NB4 (cell line): ENCODE results near the gene SLC38A5.

Experiments
- POLR2A ChIP-seq: IDR thresholded peaks from 2 replicates; pipeline ENCODE4 v1.6.1; 2011; ENCODE audit warnings: mild to moderate bottlenecking; ENCODE audit not compliant: insufficient read length; ENCODE audit errors: extremely low read depth
- TF ChIP-seq, protein P1 (sequence below): IDR thresholded peaks from one replicate; pipeline ENCODE4 v1.5.1; 2012; ENCODE audit warnings: low read depth, low read length
- TF ChIP-seq, protein P2 (sequence below): IDR thresholded peaks from 2 replicates; pipeline ENCODE4 v1.6.1; 2011; ENCODE audit warnings: low read depth, low read length

DNA sequence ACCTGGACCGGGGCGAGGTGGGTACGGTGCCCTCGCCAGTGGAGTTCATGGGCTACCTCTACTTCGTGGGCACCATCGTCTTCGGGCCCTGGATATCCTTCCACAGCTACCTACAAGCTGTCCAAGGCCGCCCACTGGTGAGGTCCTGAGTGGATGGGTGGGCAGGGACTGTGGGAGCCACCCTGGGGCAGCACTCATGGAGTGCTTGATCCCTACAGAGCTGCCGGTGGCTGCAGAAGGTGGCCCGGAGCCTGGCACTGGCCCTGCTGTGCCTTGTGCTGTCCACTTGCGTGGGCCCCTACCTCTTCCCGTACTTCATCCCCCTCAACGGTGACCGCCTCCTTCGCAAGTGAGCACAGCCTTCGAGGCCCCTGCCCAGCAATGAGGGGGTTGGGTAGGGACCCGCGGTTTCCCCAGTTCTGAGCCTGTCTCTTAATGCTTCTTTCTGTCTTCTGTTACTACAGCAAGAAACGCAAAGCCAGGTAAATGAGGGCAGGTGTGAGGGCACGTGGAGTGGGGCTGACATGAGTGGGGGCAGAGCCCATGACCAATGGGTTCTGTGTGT, 42.4 kb upstream of the SLC38A5 start:
- TF ChIP-seq, protein P1, sequence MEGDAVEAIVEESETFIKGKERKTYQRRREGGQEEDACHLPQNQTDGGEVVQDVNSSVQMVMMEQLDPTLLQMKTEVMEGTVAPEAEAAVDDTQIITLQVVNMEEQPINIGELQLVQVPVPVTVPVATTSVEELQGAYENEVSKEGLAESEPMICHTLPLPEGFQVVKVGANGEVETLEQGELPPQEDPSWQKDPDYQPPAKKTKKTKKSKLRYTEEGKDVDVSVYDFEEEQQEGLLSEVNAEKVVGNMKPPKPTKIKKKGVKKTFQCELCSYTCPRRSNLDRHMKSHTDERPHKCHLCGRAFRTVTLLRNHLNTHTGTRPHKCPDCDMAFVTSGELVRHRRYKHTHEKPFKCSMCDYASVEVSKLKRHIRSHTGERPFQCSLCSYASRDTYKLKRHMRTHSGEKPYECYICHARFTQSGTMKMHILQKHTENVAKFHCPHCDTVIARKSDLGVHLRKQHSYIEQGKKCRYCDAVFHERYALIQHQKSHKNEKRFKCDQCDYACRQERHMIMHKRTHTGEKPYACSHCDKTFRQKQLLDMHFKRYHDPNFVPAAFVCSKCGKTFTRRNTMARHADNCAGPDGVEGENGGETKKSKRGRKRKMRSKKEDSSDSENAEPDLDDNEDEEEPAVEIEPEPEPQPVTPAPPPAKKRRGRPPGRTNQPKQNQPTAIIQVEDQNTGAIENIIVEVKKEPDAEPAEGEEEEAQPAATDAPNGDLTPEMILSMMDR = no peak
- TF ChIP-seq, protein P2, sequence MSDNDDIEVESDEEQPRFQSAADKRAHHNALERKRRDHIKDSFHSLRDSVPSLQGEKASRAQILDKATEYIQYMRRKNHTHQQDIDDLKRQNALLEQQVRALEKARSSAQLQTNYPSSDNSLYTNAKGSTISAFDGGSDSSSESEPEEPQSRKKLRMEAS = no peak
- TF ChIP-seq POLR2A = no peak
